ENCODE results near the gene SGPP2.

GRCh38 chr2:222535477-222535876 lies 111.1 kb downstream of the SGPP2 start:
- TF ChIP-seq CTCF (optimal IDR thresholded peaks at IDR 0.05 in 1 of 3, IDR thresholded peaks at IDR 0.05 in 1 of 3, conservative IDR thresholded peaks at IDR 0.05 in 1 of 3; ENCODE audit: extremely low read depth in 1 of 3, insufficient read depth in 2 of 3, low read length in 3 of 3): no peak
- no peak for TF ChIP-seq EZH2 (IDR thresholded peaks at IDR 0.05; ENCODE audit: low read length)
